HG03097 (cell line): ENCODE data around the gene OR10G7.
"Not testable (repeated sequence)": the region's sequence is repeated elsewhere in the genome, so short reads cannot be mapped to it uniquely, and the experiment has no call there.

ENCODE experiments used
- ATAC-seq: cut with Tn5 transposase; IDR thresholded peaks from one replicate; pipeline ENCODE4 v1.9.1; 2021; ENCODE audit not compliant: unreplicated experiment, low FRiP score

The OR10G7 gene

DNA sequence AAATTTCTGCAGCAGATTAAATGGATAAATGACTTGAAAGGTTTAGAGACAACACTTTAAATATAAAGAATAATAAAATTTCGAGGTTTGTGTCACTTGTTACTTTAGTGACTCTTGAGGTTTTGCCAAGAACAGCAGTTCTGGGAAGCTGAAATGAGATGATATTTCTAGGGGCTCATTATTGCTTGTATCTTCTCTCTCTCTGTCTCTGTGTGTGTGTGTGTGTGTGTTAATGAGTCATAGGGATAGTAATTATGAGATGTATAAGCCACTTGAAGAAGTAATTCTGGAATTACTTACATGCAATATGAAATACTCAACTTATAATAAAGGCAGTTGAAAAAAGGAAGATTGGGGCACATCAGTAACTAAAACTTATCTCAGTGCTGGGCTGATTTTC lies 9.6 kb upstream of the OR10G7 start:
- no peak for ATAC-seq

DNA sequence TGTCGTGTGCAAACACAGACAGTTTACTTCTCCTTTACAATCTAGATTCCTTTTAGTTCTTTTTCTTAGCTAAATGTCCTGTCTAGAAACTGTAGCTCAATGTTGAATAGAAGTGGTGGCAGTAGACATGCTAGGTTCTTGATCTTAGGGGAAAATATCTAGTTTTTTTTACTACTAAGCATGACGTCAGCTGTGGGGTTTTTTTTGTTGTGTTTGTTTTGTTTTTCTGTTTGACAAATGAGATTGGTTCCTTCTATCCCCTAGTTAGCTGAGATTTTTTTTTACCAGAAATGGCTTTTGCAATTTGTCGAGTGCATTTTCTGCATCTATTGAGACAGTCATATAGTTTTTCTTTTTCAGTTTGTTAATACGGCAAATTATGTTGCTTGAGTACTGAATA lies 2.3 kb upstream of the OR10G7 start:
- ATAC-seq, result no peak

- no peak for ATAC-seq
Observed at GRCh38 chr11:124039557-124039956, 1.6 kb downstream of the OR10G7 start.

DNA sequence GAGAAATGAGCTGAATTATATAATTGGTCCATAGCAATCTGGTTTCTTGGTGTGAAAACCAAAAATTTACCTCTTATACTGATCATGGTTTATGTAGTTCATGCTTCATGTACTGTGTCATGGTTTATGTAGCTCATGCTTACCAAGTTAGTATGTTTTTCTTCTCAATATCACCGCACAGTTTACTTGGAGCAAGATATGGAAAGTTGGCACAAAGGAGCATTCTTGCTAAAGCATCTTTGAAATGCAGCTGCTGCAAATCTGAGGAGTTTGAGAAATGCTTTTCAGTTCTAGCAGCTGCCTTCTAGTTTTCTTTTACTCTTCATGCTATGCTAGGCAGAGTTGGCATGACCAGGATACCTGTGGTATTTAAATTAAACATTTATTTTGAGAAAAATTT lies 4.5 kb downstream of the OR10G7 start:
- no peak for ATAC-seq

- ATAC-seq, result no peak
Observed at GRCh38 chr11:124026498-124026897, 14.6 kb downstream of the OR10G7 start, which contains the start of gene OR10G8. OR10G8 (plus strand) TSS chr11:124026798; CDS start chr11:124029623, 2,825 bp downstream.

DNA sequence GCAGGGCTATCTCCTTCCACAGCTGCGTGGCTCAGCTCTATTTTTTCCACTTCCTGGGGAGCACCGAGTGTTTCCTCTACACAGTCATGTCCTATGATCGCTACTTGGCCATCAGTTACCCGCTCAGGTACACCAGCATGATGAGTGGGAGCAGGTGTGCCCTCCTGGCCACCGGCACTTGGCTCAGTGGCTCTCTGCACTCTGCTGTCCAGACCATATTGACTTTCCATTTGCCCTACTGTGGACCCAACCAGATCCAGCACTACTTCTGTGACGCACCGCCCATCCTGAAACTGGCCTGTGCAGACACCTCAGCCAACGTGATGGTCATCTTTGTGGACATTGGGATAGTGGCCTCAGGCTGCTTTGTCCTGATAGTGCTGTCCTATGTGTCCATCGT lies 25.3 kb downstream of the OR10G7 start:
- ATAC-seq, result not testable (repeated sequence)

- ATAC-seq, result no peak
Observed at GRCh38 chr11:124012697-124013096, 28.4 kb downstream of the OR10G7 start, which contains the start of gene OR10G4. OR10G4 (plus strand) TSS chr11:124012997; CDS start chr11:124015575, 2,578 bp downstream.

DNA sequence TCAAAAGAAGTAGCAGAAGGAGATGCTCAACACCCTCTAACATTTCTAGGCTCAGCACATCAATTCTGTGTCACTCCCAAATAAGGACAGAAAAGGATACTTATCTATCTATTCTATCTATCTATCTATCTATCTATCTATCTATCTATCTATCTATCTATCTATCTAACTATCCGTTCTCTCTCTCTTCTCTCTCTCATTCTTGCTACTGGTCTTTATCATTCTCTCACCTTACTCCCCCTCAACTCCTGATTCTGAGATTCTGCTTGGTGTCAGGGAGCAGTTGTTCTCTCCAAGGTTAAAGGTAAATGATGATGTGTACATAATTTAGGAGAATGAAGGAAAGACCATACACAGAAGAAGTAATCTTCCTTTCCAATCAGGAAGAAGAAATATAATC lies 46.0 kb downstream of the OR10G7 start, which contains the start of gene OR10G6:
OR10G6 (minus strand) TSS at position 43 of the 400 bp plus-strand sequence; CDS start at position 43, 0 bp downstream.
- ATAC-seq, result no peak
